GM15510 (cell line): ENCODE results near the gene TAF6L.

ENCODE experiments used
- POLR2A ChIP-seq: IDR thresholded peaks from 3 replicates; pipeline ENCODE4 v1.6.1; 2011; ENCODE audit warnings: borderline replicate concordance; ENCODE audit not compliant: insufficient read length; ENCODE audit errors: extremely low read depth

The TAF6L gene

GRCh38 chr11:62823677-62824076, 52.5 kb downstream of the TAF6L start:
- no peak for TF ChIP-seq POLR2A

DNA sequence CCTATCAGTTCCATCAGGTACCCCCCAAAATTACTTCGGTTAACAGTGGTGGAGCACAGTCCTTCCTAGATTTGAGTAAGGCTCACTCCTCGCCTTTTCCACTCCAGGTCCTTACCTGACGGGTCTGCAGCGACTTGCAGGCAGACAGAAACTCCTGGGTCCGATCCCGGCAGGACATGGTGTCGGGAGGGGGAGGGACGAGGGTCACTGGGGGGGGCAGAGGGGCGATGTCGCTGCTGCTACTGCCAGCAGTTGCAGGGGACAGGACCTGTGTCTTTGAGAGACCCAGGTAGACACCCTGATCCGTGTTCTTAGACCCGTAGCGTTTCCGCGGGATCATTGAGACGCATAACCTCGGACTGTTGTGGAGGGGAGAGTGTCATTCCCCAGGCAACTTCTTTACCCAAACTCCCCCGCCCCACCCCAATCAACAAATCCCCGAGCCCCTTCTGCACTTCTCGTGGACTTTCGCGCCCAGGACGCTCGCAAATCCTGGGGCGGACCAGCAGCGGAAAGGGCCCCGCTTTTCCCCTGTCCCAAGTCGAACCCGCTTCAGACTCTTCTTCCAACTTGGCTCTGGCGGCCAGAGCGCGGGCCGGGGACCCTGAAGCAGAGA, 59.8 kb downstream of the TAF6L start:
- no peak for TF ChIP-seq POLR2A

DNA sequence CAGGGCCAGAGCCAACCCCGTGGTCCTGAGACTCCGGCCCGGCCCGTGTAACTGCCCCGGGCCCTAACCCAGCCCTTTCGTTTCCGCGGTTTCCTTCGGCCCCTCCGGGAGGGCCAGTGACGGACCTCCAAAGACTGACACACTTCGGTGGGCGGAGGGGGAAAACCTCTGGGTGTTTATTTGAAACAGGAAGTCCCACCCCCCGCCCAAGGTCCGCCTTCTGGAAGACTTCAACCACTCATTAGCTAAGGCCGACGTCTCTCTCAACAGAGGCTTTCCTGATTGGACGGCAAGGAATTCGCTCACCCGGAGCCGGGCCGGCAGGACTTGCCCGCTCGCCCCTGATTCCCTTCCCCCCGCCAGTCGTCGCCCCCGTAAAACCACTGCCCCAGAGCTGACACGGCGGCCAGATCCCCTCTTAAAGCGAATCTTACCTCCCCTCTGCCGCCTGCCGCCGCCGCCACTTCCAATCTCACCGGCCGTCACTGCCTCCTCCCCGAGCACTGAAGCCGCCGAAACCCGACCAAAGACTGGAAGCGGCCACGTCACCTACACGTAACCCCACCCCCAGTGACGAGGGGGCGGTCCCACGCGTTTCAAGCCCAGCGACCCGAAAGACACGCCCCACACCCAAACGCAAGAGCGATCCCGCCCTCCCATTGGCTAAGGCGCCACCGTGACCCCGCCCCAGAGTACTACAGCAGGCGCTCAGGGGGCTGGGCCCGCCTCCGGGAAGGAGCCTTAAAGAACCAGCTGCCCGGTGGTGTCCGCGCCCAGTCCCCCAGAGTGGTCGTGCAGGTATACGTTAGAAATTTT, 60.5 kb downstream of the TAF6L start, which contains the start of gene STX5:
TSS of gene STX5 (minus strand) at position 532 of the 816 bp plus-strand sequence. CDS start 808 bp downstream, outside the sequence.
- peak; percentile 68 for TF ChIP-seq POLR2A

DNA sequence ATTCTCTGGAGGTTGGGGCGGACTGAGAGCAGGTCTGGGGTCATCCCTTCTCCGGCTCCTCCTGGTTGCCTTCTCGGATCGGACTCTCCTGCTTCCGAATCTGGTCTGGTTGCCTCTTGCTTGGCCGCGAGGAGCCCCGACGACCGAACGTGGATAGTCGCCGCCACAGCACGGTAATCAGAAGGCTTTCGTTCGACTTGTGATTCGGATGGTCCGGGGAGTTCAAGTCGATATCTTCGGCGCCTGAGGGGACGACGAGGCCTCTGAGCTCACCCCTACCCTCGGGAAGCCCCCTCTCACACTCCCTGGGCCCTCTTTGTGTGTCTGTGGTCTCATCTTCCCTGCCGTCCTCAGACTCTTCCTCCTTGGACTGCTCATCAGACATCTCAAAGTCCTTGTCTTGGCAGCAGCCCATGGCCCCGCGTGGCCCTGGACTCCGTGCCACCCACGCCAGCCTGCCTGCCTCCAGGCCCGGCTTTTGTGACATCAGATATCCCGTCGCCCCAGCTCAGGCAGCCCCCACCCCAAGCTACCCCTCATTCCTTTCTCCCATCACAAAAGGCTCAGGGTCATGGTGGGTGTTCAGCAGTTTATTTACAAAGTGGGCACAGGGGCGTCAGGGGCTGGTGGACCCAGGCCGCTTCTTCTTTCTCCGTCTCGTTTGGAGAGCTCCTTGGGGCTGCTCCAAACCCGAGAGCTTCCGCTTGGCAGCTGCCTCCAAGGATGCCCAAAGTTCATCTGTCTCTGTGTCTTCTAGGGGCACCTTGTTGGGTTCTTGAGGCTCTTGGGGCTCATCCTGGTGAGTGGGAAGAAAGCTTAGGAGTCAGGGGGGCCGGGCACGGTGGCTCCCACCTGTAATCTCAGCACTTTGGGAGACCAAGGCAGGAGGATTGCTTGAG, 61.4 kb downstream of the TAF6L start, which contains the start of gene TEX54:
TSS of gene TEX54 (minus strand) at position 506 of the 899 bp plus-strand sequence.
- no peak for TF ChIP-seq POLR2A

DNA sequence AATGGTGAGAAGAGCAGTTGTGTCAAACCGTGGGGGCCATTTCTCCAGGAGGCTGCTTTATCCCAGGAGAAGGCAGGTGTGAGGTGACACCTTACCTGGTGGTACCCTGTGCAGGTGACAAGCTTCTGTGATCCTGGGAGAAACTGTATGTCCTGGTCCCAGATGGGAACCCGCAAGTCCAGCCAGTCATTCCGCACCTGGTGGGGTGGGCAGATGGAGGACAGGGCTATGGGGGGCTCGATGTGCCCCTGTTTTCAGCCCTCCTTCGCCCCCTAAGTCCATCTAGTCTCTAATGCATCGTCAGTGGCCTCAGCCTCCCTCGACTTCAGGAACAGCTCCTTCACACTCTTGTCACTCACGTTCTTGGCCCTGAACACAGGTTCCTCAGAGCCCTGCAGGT, 64.1 kb downstream of the TAF6L start:
- no peak for TF ChIP-seq POLR2A
